ENCODE data around the gene HAAO. TPM values are rescaled to one million over a fixed set of nuclear protein-coding genes. Genes with fewer than 3 reads are reported as not detected.

The HAAO gene
- total and polyA plus RNA-seq, 7 donors: 0.78 to 4.9 (median 0.93) TPM

DNA sequence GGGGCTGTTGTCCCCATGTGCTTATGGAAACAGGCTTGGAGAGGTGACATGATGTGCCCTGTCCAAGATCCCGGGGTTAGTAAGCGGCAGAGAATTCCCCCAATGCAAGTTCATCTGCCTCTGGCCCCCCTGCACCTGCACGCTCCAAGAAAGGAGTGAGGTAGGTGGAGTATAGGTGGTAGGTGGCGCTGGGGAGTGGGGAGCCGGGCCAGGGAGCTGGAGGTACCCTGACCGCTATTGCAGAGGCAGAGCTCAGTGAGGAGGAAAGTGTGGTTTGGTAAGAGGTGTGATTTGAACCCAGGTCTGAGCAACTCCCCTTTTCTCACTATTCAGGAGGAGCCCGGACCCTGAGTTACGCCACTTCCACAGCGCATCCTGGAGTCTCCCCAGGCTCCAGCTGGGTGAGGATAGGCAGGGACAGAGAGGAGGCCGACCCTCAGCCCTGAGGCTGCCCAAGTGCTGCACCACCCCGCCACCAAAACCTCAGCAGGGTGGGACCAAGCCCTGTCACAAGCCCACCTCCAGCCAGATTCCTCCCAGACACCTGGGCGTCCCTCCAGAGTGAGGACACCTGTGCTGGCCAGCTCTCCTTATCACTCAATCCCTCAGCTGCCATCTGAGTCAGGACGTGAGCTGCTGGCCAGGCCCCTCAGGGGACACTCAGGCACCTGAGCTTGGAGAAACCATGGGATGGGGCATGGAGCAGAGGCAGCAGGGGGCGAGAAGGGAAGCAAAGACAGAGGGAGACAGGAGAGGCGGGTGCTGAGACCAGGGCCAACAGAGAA lies 5.6 kb downstream of the HAAO start:
- WGBS, 3 donors: 65 to 76% (median 71%) methylated on average over 15 of the region's 15 CpGs

DNA sequence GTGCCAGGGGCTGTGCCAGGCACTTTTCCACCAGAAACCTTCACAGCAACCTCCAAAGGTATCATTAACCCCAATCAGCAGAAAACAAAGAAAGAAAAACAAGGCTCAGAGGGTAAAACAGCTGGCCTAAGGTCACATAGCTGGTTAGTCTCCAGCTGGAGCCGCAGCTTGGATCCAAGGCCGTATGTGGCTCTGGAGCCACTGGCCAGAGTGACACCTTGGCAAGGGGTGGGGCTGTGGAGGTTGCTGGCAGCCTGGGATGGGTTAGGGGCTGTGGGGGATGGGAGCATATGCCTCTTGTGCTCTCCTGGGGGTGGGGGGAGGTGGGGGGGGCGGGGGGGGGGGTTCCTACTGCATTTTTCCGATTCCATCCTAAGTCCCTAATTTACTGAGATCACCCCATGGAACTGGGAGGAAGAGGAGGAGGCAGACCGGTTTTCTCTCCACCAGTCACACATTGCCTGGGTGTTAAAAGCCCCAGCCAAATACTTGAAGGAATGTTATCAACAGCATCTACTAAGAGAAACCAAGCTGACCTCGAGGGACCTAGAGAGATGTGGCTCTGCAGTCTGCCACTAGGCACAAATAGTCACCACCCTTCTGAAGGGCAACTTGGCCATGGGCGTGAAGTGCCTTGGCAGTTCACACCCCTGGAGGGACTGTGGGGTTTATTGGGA lies 8.0 kb downstream of the HAAO start:
- no peak overlapping the region for H3K27ac ChIP-seq
- peaks cover 0 to 2% (median 0%) of the 10 kb centered on the region in 3 donors for H3K27me3 ChIP-seq (ENCODE audit: insufficient read depth in 3 of 3, low read length in 2 of 3)
- intact Hi-C loops (cut with DNase I): no loop called here
- DNase-seq (no peak), ATAC-seq (no peak)
- no peaks in the 10 kb centered on the region for H3K36me3 ChIP-seq (ENCODE audit: insufficient read depth in 1 of 2, low read depth in 1 of 2)
- 53 to 61% (median 55%) methylated on average over 6 to 7 of the region's 7 CpGs for WGBS, 3 donors
- H3K4me3 ChIP-seq: no peak overlapping the region
- H3K9me3 ChIP-seq: no peaks in the 10 kb centered on the region
- TF ChIP-seq, protein P1, sequence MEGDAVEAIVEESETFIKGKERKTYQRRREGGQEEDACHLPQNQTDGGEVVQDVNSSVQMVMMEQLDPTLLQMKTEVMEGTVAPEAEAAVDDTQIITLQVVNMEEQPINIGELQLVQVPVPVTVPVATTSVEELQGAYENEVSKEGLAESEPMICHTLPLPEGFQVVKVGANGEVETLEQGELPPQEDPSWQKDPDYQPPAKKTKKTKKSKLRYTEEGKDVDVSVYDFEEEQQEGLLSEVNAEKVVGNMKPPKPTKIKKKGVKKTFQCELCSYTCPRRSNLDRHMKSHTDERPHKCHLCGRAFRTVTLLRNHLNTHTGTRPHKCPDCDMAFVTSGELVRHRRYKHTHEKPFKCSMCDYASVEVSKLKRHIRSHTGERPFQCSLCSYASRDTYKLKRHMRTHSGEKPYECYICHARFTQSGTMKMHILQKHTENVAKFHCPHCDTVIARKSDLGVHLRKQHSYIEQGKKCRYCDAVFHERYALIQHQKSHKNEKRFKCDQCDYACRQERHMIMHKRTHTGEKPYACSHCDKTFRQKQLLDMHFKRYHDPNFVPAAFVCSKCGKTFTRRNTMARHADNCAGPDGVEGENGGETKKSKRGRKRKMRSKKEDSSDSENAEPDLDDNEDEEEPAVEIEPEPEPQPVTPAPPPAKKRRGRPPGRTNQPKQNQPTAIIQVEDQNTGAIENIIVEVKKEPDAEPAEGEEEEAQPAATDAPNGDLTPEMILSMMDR (IDR thresholded peaks at IDR 0.05): no peak
- H3K4me1 ChIP-seq: no peaks in the 10 kb centered on the region

More for the DNA sequence above, 5.6 kb downstream of the HAAO start:
- Histone ChIP-seq H3K4me3 (no peak overlapping the region), H3K27ac (no peak overlapping the region), H3K9me3 (no peaks in the 10 kb centered on the region), H3K27me3 (ENCODE audit: insufficient read depth in 3 of 3, low read length in 2 of 3) (peaks cover 0 to 7% (median 2%) of the 10 kb centered on the region in 3 donors), H3K36me3 (ENCODE audit: insufficient read depth in 1 of 2, low read depth in 1 of 2) (no peaks in the 10 kb centered on the region), H3K4me1 (no peaks in the 10 kb centered on the region)
- ATAC-seq: no peak
- TF ChIP-seq, protein P1 (IDR thresholded peaks at IDR 0.05): no peak
- intact Hi-C loops (cut with DNase I): no loop called here
- no peak for DNase-seq

DNA sequence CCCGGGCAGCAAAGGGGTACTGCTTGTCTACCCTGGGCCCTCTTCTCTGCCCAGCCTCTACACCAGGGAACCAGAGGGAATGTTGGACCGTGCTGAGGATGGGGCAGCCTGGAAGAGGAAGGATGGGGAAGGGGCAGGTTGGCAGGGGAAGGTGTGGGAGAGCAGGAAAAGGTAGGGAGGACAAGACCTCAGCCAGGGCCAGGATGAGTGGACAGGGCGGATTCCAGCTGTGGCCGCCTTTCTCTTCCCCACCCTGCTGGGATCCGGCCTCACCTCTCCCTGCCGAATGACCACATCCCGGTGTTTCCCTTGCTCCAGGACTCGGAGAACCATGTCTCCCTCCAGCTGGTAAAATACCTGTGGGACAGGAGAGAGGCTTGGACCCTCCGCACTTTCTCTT lies 8.9 kb downstream of the HAAO start:
- Histone ChIP-seq H3K27me3 (ENCODE audit: insufficient read depth in 3 of 3, low read length in 2 of 3) (peaks cover 0 to 2% (median 0%) of the 10 kb centered on the region in 3 donors), H3K4me3 (no peak overlapping the region), H3K27ac (no peak overlapping the region), H3K4me1 (no peaks in the 10 kb centered on the region), H3K36me3 (ENCODE audit: insufficient read depth in 1 of 2, low read depth in 1 of 2) (no peaks in the 10 kb centered on the region), H3K9me3 (no peaks in the 10 kb centered on the region)
- TF ChIP-seq, protein P1 (IDR thresholded peaks at IDR 0.05): no peak
- no peak for DNase-seq
- intact Hi-C loops (cut with DNase I): no loop called here
- ATAC-seq: no peak
- WGBS, 3 donors: 83 to 93% (median 89%) methylated on average over 9 of the region's 9 CpGs

DNA sequence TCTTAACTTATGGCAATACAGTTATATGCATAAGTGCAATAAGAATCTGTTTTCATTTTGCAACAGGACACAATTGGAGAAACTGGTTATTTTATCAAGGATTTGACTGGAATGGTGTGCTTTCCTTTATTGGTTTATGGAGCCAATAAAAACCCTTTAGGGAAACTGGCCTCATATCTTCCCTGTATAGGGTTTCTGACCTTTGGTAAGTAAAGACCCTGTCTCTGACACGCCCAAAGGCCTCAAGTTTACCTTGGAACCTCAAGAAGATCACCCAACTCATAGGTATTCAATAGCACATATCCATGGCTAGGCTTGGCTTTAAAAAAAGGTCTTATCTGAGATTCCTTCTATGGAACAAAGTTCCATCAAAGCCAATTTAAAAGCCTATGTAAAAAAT lies 11.2 kb downstream of the HAAO start:
- Histone ChIP-seq H3K9me3 (no peaks in the 10 kb centered on the region), H3K36me3 (ENCODE audit: insufficient read depth in 1 of 2, low read depth in 1 of 2) (no peaks in the 10 kb centered on the region), H3K27me3 (ENCODE audit: insufficient read depth in 3 of 3, low read length in 2 of 3) (no peaks in the 10 kb centered on the region), H3K27ac (no peak overlapping the region), H3K4me1 (no peaks in the 10 kb centered on the region), H3K4me3 (no peak overlapping the region)
- TF ChIP-seq, protein P1 (IDR thresholded peaks at IDR 0.05): no peak
- ATAC-seq (no peak), DNase-seq (no peak)
- intact Hi-C loops (cut with DNase I): no loop called here
- 93 to 100% (median 100%) methylated on average over 1 of the region's 1 CpG for WGBS, 3 donors
